HG02970 (cell line): ENCODE data around the gene ANKFN1.
"Not testable (repeated sequence)": the region's sequence is repeated elsewhere in the genome, so short reads cannot be mapped to it uniquely, and the experiment has no call there.

Experiments used
- ATAC-seq: cut with Tn5 transposase; IDR thresholded peaks from one replicate; pipeline ENCODE4 v1.9.1; 2021; ENCODE audit warnings: mild to moderate bottlenecking, moderate library complexity, moderate number of reproducible peaks; ENCODE audit not compliant: unreplicated experiment, low FRiP score

ANKFN1 gene

GRCh38 chr17:56269556-56270389 lies 116.5 kb downstream of the ANKFN1 start:
- ATAC-seq, result no peak

DNA sequence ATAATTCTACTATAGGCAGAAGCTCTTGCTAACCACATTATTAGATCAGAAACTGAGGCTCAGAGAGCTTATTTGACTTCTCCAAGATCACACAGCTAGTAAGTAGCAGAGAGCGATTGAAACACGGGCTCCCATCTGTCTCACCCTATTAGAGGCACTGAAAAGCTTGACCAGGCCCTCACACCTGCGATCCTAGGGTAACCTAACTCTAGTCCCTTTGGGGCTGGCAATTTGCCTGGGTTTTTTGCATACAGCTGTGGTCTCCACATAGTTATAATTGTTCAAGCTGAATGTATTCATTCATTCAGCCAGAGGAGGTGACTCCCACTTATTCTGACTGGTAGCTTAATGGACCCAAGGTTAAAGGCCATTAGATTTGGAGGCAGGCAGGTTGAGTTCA lies 121.2 kb downstream of the ANKFN1 start:
- ATAC-seq, result no peak

- ATAC-seq, result no peak
Measured at GRCh38 chr17:56284482-56284881, 131.2 kb downstream of the ANKFN1 start.

DNA sequence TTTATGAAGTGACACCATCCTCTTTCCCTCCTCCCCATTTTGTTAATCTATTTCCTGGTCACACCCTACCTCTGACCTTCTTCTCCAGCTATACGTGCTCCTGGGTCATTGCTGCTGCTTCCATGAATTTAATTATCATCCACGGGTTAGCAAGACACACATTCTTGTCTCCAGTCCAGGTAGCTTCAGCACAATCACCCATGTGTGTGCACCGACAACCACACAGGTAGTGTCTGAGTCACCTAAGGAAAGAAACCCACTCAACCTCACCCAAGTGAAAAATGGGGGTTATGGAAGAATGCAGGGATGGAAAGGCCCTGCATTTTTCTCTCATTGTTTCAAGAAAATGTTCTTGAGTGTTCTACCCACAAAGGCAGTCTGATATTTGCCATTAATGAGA lies 135.5 kb downstream of the ANKFN1 start:
- not testable (repeated sequence) for ATAC-seq

DNA sequence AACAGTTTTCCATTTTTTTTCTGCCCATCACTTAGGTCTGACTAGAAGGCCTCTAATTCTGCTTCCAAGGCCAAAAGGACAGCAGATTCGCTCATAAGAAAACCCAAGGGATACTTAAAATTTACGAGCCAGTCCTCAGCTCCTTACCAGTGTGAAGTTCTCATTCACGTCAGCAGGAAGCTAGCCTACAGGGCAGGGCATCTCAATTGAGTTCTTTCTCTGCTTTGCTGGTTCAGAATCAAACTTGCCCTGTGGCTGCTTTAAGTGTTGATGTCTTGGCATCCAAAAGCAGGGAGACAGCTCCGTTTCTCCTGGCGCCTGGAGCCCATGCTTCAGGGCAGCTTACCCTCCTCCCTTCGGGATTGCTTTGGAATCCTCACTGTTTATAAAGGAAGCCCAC lies 136.0 kb downstream of the ANKFN1 start:
- no peak for ATAC-seq

GRCh38 chr17:56290101-56290801 lies 137.0 kb downstream of the ANKFN1 start:
- ATAC-seq, result no peak

GRCh38 chr17:56290802-56291118 lies 137.5 kb downstream of the ANKFN1 start:
- no peak for ATAC-seq

DNA sequence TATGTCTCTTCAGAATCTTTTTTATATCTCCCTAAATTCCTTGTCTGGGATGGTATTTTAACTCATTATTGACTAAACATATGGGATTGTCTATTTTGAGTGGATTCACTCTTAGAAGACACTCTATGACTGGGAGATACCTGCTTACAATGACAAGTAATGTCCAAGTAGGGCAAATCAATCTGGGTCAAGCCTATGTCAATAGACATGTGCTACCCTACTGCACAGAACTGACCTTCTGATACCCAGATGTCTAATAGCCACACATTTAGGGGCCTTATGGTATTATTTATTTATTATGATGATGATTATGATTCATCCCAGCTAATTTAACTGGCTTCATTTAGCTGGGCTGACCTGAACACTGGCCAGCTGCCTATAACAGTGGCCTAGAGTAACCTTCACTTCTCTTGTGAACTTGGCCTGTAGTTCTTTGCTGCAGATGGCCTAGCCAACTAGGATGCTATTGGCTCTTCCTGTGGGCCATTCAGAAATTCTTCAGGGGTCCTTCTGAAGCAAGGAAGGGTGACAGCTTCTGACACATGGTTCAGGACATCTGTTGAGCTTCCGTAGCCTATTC lies 138.0 kb downstream of the ANKFN1 start:
- ATAC-seq, result no peak

- ATAC-seq, result no peak
Measured at GRCh38 chr17:56292010-56292409, 138.7 kb downstream of the ANKFN1 start.

- ATAC-seq, result no peak
Measured at GRCh38 chr17:56292578-56292977, 139.3 kb downstream of the ANKFN1 start.

DNA sequence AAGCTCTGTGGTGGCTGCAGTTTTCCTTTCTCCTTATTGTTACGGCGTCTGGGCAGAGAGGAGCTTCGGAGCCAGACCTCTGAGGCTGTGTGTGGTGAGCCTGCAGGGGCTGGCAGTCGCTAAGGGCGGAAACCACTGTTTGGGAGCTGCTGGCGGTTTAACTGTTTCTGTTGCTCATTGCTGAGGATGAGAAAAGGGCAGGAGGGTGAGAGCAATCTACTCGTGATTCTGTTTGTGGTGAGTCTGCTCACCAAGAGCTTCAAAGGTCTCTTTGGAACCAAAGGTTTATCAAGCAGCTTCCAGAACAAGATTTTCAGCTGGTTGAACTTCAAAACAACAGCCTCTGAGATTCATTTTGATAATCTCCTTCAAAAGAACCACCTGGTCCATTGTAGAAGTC lies 143.9 kb downstream of the ANKFN1 start:
- ATAC-seq, result no peak

GRCh38 chr17:56298846-56299245 lies 145.6 kb downstream of the ANKFN1 start:
- ATAC-seq, result no peak

DNA sequence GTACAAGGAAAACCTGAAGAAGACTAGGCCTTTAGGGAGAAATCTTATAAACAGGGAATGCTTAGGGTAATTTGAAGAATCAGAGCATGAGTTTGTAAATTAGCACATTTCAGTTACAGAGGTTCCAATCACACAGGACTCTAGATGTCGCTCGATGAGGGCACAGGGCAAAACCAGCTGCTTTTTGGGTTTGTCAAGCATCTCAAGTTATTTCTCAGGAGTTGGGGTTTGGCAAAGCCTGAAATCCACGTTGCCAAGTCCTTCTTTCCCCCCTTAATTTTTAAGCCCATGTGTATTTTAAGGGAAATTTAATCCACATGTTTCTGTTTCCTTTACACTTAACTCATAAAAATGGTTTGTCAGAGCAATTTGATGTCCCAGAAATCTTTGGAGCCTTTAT lies 146.9 kb downstream of the ANKFN1 start:
- ATAC-seq, result no peak

DNA sequence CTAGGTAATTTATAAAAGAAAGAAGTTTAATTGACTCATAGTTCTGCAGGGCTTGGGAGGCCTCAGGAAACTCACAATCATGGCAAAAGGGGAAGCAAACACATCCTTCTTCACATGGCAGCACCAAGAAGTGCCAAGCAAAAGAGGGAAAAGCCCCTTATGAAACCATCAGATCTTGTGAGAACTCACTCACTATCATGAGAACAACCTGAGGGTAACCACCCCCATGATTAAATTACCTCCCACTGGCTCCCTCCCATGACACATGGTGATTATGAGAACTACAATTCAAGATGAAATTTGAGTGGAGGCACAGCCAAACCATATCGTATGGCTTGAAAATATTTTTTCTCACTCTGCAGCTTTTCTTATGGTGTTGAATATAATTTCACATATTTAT lies 151.7 kb downstream of the ANKFN1 start:
- ATAC-seq, result no peak

- ATAC-seq, result no peak
Measured at GRCh38 chr17:56309897-56310296, 156.6 kb downstream of the ANKFN1 start.

DNA sequence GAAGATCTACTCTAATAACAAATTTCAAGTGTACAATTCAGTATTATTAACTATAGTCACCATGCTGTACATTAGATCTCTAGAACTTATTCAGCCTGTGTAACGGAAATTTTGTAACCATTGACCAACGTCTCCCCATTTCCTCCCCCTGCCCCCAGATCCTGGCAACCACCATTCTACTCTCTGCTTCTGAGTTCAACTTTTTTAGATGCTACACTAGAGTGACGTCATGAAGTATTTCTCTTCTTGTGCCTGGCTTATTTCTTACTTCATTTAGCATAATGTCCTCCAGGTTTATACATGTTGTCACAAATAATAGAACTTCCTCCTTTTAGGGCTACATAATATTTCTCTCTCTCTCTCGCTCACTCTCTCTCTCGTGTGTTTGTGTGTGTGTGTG lies 157.5 kb downstream of the ANKFN1 start:
- no peak for ATAC-seq

GRCh38 chr17:56313201-56313600 lies 159.9 kb downstream of the ANKFN1 start:
- ATAC-seq, result no peak

DNA sequence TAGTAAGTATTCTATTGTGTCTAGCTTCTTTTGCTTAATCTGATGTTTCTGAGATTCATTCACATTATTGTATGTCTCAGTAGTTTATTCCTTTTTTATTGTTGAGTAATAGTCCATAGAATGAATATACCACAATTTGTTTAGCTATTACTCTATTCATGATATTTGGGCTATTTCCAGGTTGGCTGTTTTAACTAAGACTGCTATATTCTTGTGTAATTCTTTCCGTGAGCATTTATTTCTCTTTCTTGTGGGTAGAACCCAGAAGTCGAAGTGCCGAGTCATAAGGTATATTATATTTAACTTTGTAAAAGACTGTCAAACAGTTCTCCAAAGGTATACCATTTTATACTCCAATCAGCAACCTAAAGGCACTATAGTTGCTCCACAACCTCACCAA lies 160.8 kb downstream of the ANKFN1 start:
- ATAC-seq, result no peak

DNA sequence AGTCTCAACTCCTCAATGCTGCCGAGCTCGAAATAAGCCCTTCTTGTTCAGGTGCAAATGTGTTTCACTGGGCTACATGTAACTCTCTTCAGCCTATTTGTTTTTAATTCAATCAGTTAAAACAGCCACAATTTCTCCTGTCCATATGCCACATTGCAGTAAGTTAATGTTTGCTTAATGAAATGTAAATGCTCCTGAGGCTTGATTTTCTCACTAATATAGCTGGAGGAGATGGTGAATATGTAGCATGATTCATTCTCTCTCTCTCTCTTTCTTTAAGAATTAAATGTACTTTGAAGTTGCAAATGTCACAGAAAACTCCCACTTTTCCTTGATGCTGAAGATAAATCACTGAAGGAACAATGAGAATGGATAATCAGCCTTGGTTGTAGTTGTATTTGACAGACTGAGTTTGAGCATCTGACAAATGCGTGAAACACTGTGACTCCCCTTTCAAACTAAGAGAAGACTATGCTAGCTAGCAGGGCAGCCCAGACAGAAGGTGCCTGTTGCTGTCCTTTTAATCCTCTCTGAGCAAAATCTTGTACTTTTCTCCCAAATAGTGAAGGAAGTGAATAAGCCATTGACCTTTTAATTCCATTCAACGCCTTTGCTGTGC lies 161.8 kb downstream of the ANKFN1 start:
- ATAC-seq, result no peak

DNA sequence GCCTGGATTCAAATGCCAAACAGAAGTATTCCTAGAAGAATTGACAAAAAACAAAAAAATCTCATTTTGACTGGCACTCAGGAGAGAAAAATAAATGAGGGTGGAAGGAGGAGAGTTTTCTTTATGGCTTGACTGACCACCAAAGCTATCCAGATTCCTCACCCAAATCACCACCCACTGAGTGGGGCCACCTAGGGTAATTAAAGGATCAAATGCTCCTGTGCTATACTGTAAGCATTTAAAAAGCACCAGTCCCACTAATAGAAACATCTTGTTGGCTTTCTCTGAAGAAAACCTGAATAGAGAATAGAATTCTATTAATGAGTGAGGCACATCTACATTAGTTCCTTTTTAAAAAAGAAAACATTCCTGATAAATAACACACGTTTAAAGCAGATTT lies 163.3 kb downstream of the ANKFN1 start:
- no peak for ATAC-seq
